ENCODE measurements around the gene ERCC6L2.

ERCC6L2 gene

DNA sequence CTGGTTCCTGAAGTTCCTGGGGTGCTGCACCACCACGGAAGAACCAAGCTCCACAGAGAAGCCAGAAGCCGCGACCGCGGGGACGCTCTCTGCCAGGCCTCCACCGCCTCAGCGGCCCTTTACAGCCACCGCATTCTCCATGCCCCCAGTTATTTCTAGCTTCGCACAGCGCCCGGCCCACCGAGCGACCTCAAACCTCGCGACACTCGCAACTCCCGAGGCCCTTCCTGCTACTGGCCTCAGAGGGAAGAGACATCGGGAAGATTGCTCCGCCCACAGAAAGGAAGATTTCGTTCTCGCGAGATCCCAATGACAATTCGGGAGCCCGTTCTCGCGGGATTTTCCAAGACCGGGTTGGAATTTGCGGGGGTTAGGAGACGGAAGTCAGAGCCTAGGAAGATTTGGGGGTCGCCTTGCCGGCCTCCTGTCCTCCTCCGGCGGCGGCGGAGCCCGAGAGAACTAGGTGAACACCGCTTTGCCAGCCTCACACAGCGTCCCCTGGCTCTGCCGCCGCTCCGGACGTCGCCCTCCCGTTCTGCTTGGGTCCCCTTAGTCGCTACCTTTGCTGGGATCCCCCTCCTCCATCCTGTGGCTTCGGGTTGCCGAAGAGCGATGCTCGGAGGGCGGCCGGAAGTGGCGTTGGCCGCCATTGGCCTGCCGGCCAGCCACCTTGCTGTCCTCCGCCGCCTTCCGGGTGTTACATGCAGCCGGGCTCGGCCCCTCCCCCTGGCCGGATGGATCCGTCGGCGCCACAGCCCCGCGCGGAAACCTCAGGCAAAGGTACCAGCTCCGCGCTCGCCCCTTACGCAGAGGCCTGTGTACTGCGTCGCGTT is at the start of gene ERCC6L2:
Gene ERCC6L2, plus strand, starts transcription at position 387 of the 833 bp plus-strand sequence. Its CDS starts 348 bp downstream, at position 735.
- DNase-seq: peak; percentile 96
- H3K36me3 Mint-ChIP-seq (ENCODE audit: low read depth): peaks cover 32% of the 10 kb centered on the region
- H3K9me3 Mint-ChIP-seq: peaks cover 7% of the 10 kb centered on the region
- H3K4me3 Mint-ChIP-seq: no peak within 1 kb of the TSS
- peaks cover 34% of the 10 kb centered on the region for H3K4me1 Mint-ChIP-seq (ENCODE audit: low read depth)
- H3K27me3 Mint-ChIP-seq: no peaks in the 10 kb centered on the region
- no peak within 1 kb of the TSS for H3K27ac Mint-ChIP-seq

DNA sequence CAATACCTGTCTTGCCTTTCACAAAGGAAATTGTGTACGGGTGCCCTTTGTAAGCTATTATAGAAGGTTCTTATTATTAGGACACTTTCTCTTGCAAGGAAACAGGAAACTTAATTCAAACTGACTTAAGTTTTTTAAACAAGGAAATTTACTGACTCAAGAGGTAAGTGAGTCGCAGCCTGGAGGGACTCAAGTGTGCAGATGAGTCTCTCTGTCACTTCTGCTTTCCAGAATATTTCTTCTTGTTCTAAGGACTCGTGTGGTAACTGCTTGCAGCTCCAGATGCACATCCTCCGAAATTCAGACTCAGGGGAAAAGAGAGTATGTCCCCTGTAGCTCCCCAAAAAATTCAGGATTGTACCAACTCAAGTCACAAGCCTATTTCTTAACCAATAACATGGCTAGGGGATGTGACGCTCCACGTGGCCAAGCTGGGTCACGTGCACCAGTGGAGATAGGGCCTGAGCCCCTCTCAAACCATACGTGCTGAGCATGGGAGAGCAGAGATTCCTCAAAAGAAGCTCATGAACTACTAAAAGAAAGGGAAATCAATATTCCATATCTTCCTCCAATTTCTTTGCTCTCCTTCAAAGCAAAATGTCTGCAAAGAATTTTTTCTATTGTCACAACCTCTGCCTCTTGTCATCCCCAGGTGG is 49.2 kb upstream of the ERCC6L2 start:
- H3K27me3 Mint-ChIP-seq: peaks cover 9% of the 10 kb centered on the region
- no peaks in the 10 kb centered on the region for H3K36me3 Mint-ChIP-seq (ENCODE audit: low read depth)
- no peaks in the 10 kb centered on the region for H3K9me3 Mint-ChIP-seq
- no peak overlapping the region for H3K4me3 Mint-ChIP-seq
- H3K27ac Mint-ChIP-seq: no peak overlapping the region
- DNase-seq: no peak
- H3K4me1 Mint-ChIP-seq (ENCODE audit: low read depth): peaks cover 21% of the 10 kb centered on the region

DNA sequence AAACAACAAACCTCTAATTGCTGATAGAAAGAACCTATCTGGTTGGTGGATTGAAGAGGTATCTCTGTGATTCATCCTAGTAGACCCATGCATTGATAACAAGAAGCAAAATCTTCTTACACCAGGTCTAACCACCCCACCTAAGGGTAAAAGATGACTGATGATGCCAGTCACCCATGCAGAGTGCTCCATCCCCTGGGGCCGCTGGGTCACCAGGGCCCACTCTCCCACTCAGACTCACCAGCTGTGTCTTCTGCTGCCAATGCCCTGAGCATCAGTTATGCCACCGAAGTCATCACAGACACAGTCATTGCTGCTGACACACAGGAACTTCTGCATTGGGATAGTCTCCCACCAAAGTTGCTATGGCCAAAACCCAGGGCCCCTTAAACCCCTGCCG is 44.7 kb upstream of the ERCC6L2 start:
- Mint-ChIP-seq H3K27ac (no peak overlapping the region), H3K4me1 (ENCODE audit: low read depth) (peaks cover 8% of the 10 kb centered on the region), H3K4me3 (no peak overlapping the region), H3K27me3 (peaks cover 14% of the 10 kb centered on the region), H3K36me3 (ENCODE audit: low read depth) (no peaks in the 10 kb centered on the region), H3K9me3 (no peaks in the 10 kb centered on the region)
- no peak for DNase-seq

GRCh38 chr9:95831810-95832209 is 43.7 kb upstream of the ERCC6L2 start:
- no peaks in the 10 kb centered on the region for H3K36me3 Mint-ChIP-seq (ENCODE audit: low read depth)
- H3K9me3 Mint-ChIP-seq: no peaks in the 10 kb centered on the region
- DNase-seq: no peak
- no peak overlapping the region for H3K4me3 Mint-ChIP-seq
- H3K27me3 Mint-ChIP-seq: peaks cover 12% of the 10 kb centered on the region
- H3K27ac Mint-ChIP-seq: no peak overlapping the region
- H3K4me1 Mint-ChIP-seq (ENCODE audit: low read depth): peaks cover 7% of the 10 kb centered on the region

DNA sequence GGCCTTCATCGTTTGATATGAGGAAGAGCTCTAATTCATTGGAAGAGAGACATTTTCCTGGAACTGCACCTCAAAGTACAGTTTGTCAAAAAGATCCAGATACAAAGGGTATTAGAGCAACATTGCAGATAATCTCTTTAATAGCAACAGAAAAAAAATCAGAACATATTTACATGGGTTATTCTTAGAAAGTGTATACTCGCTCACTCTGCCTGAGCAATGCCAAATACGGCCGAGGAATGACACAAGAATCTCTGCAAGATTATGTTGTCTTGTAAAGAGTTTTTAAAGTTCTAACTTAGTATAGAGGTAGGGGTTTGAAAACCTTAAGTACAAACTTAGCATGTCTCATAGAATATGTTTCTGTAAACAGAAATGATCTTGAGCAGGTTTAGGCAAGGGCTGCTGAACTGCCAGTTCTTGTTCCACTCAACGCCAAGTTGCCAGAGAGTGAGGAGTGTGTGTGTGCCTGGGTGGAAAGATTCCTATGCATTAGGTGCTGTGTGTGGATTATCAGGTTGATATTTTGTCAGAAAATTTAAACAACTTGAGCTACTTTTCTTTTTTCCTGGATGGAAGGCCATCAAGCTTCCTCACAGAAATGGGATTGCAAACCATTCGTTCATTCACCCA is 41.8 kb upstream of the ERCC6L2 start:
- H3K27me3 Mint-ChIP-seq: peaks cover 6% of the 10 kb centered on the region
- H3K4me1 Mint-ChIP-seq (ENCODE audit: low read depth): peaks cover 7% of the 10 kb centered on the region
- DNase-seq: no peak
- H3K36me3 Mint-ChIP-seq (ENCODE audit: low read depth): no peaks in the 10 kb centered on the region
- no peak overlapping the region for H3K27ac Mint-ChIP-seq
- H3K4me3 Mint-ChIP-seq: no peak overlapping the region
- no peaks in the 10 kb centered on the region for H3K9me3 Mint-ChIP-seq

DNA sequence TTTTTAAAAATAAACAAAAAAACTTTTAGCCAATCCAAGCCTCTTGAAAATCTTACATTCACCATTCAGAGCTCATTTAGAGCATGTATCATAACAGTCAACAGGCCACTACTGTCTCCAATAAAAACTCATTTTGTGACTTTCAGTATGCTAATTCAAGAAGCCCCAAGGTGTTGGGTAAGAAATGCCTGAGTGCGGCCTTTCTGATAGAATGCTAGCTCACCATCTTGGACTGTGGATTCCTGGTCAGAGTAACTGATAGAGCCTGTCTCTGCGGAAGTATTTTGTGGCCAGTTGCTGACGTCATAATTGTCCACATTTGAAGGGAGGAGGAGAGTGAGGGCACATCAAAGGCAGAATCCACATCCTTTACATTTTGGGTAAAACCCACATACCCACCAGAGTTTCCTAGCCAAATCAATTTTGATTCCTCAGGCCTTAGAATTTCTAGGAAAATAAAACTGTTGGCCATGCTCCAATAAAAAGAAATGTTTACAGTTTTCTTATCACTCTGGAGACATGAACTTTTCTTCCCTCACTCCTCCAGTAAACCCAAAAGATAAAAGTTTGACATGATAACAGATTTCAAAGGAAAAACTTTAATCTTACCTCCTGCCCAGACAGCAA is 41.1 kb upstream of the ERCC6L2 start:
- Mint-ChIP-seq H3K9me3 (no peaks in the 10 kb centered on the region), H3K27ac (no peak overlapping the region), H3K36me3 (ENCODE audit: low read depth) (no peaks in the 10 kb centered on the region), H3K4me1 (ENCODE audit: low read depth) (peaks cover 7% of the 10 kb centered on the region), H3K4me3 (no peak overlapping the region), H3K27me3 (peaks cover 6% of the 10 kb centered on the region)
- no peak for DNase-seq

GRCh38 chr9:95835393-95835792 is 40.1 kb upstream of the ERCC6L2 start:
- H3K27me3 Mint-ChIP-seq: peaks cover 6% of the 10 kb centered on the region
- no peaks in the 10 kb centered on the region for H3K9me3 Mint-ChIP-seq
- H3K4me3 Mint-ChIP-seq: no peak overlapping the region
- H3K4me1 Mint-ChIP-seq (ENCODE audit: low read depth): peaks cover 7% of the 10 kb centered on the region
- H3K27ac Mint-ChIP-seq: no peak overlapping the region
- H3K36me3 Mint-ChIP-seq (ENCODE audit: low read depth): no peaks in the 10 kb centered on the region
- no peak for DNase-seq

DNA sequence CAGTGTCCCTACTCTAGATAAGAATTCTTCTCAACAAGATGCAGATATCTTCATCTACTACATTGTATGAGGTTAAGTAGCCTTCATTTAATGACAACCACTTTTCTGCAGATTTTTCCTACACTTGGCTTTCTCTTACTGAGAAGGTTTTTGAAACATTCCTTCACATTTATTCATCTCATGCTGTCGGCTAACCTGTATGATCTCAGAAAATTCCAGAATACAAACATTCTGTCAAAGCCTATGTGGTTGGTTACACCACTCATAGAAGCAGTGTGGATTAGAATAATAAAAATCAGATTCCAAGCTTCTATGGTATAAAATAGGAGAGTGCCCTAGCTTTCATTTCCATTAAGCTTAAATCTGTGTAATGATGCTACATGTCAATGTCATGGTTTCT is 39.4 kb upstream of the ERCC6L2 start:
- Mint-ChIP-seq H3K27ac (no peak overlapping the region), H3K36me3 (ENCODE audit: low read depth) (no peaks in the 10 kb centered on the region), H3K4me1 (ENCODE audit: low read depth) (peaks cover 7% of the 10 kb centered on the region), H3K9me3 (no peaks in the 10 kb centered on the region), H3K4me3 (no peak overlapping the region), H3K27me3 (peaks cover 6% of the 10 kb centered on the region)
- DNase-seq: no peak

DNA sequence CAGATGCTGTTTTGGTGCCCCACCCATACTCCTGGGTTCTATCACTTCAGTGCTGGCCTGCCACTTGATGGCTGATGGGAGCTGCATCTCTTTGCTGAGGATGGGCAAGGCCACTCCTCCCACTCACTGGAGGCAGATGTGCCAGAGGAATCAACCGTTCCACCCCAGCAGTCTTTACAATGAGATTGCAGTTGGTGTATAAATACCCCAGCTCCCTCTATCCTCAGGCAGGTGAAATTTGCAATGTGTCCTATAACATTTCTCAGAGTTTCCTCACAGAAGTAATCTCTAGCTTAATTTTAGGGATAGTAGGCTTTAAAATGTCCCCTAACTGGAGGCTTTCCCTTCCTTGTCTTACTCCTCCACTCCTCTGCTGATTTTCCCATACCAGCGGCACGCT is 36.5 kb upstream of the ERCC6L2 start:
- Mint-ChIP-seq H3K27ac (no peak overlapping the region), H3K9me3 (no peaks in the 10 kb centered on the region), H3K4me1 (ENCODE audit: low read depth) (peaks cover 7% of the 10 kb centered on the region), H3K36me3 (ENCODE audit: low read depth) (no peaks in the 10 kb centered on the region), H3K4me3 (no peak overlapping the region), H3K27me3 (no peaks in the 10 kb centered on the region)
- DNase-seq: no peak

- Mint-ChIP-seq H3K36me3 (ENCODE audit: low read depth) (no peaks in the 10 kb centered on the region), H3K27ac (no peak overlapping the region), H3K9me3 (no peaks in the 10 kb centered on the region), H3K4me3 (no peak overlapping the region), H3K27me3 (no peaks in the 10 kb centered on the region), H3K4me1 (ENCODE audit: low read depth) (no peaks in the 10 kb centered on the region)
- DNase-seq: no peak
These were observed 35.4 kb upstream of the ERCC6L2 start for GRCh38 chr9:95840074-95840473.

GRCh38 chr9:95841377-95841776 is 34.1 kb upstream of the ERCC6L2 start:
- DNase-seq: no peak
- no peaks in the 10 kb centered on the region for H3K9me3 Mint-ChIP-seq
- H3K27ac Mint-ChIP-seq: no peak overlapping the region
- no peak overlapping the region for H3K4me3 Mint-ChIP-seq
- no peaks in the 10 kb centered on the region for H3K27me3 Mint-ChIP-seq
- no peaks in the 10 kb centered on the region for H3K4me1 Mint-ChIP-seq (ENCODE audit: low read depth)
- no peaks in the 10 kb centered on the region for H3K36me3 Mint-ChIP-seq (ENCODE audit: low read depth)

GRCh38 chr9:95845751-95846150 is 29.7 kb upstream of the ERCC6L2 start:
- no peaks in the 10 kb centered on the region for H3K27me3 Mint-ChIP-seq
- H3K27ac Mint-ChIP-seq: no peak overlapping the region
- DNase-seq: no peak
- no peak overlapping the region for H3K4me3 Mint-ChIP-seq
- H3K9me3 Mint-ChIP-seq: no peaks in the 10 kb centered on the region
- peaks cover 2% of the 10 kb centered on the region for H3K4me1 Mint-ChIP-seq (ENCODE audit: low read depth)
- H3K36me3 Mint-ChIP-seq (ENCODE audit: low read depth): peaks cover 10% of the 10 kb centered on the region

DNA sequence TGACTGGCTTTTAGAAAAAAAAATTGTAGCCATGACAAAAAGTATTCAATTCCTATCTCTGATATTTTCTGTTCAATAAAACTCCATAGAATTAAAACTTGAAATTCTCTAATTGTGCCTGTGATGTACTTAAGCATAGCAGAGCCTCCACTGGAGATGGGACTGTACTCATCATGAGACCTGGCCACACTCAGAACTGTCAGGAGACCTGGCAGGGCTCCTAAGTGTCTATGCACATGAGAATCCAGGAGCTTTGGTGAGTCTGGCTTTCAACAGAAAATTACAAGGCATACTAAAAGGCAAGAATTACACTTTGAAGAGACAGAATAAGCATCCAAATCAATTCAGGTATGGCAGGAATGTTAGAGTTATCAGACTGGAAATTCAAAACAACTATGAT is 26.7 kb upstream of the ERCC6L2 start:
- DNase-seq: no peak
- no peaks in the 10 kb centered on the region for H3K27me3 Mint-ChIP-seq
- no peak overlapping the region for H3K4me3 Mint-ChIP-seq

DNA sequence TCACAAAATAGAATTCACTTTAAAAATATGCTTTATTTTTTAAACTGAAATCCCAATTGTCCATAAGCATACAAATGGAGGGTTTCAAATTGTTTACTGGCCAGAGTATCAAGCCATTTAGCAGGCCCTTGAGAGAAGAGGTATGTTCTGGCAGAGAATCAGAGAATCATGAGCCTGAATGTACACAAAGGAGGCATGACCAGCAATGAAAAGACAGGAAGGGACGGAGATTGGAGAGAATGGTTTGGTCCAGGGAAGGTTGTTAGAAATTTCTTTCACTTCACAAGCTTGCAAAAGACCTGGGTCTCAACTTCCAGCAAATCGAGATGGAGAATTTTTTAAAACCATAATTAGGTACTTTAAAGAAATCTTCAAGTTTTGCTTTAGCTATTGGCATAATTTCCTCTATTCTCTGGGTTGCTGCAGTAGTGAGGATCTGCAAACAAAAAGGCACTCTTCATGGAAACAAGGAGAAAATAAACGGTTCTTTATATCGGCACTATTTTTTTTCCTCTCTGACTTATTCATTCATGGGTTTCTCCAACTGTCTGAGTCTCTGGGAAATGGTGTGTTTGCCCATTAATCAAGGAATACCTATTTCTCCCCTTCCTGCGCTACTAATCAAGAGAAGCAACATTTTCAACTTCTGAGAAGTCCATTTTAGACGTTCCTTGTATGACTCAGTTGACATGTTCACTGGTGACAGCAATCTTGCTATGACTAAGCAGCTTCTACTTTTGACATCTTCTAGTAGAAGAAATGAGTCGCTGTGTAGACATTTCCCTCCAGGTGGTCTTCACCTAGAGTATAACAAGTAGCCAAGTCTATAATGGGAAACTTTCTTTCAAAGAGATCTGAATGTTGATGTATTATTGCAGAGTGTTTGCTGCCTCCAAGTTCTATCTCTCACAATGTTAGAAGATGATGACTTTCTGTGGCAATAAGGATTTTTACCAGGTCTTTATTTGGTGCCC is 23.1 kb upstream of the ERCC6L2 start:
- Mint-ChIP-seq H3K27me3 (no peaks in the 10 kb centered on the region), H3K4me3 (peak overlapping the region; percentile 44), H3K27ac (peak overlapping the region; percentile 89), H3K36me3 (ENCODE audit: low read depth) (peaks cover 10% of the 10 kb centered on the region), H3K4me1 (ENCODE audit: low read depth) (peaks cover 39% of the 10 kb centered on the region), H3K9me3 (no peaks in the 10 kb centered on the region)
- no peak for DNase-seq

More for the DNA sequence above, 26.7 kb upstream of the ERCC6L2 start:
- Mint-ChIP-seq H3K36me3 (ENCODE audit: low read depth) (peaks cover 10% of the 10 kb centered on the region), H3K27ac (no peak overlapping the region), H3K4me1 (ENCODE audit: low read depth) (peaks cover 26% of the 10 kb centered on the region), H3K9me3 (no peaks in the 10 kb centered on the region)

Data from activated T-cell treated with anti-CD3 and anti-CD28 coated beads, Interleukin-2, amount 50 U/mL, for 24 hours (primary cell).